ENCODE results near the gene LCP2.

The LCP2 gene

GRCh38 chr5:170315154-170315553, 17.6 kb upstream of the LCP2 start:
- no peak for DNase-seq (ENCODE audit: low read depth)

DNA sequence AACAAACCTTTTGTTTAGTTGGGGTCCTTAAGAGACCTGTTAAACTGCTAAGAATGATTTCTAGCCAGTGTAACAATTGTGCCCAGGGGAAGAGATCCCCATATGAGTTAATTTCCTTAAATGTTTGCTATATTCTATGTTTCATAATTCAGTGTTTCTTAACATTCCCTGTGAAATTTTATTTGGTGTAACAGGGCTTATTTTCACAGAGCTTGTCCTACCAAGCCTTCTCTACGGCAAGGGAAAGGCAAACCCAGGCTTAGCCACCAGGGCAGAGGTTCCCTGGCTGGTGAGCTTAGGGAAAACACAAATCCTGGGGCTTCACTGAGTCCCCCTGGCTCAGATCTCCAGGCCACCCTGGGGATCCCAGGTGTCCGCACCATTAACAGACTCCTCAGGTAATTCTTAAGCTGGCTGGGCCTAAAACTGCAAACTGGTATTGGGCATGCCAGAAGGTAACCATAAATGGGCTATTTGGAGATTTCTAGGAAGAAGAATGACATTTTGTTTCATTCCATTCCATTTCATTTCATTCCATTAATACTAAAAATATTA, 17.0 kb upstream of the LCP2 start:
- no peak for DNase-seq (ENCODE audit: low read depth)

DNA sequence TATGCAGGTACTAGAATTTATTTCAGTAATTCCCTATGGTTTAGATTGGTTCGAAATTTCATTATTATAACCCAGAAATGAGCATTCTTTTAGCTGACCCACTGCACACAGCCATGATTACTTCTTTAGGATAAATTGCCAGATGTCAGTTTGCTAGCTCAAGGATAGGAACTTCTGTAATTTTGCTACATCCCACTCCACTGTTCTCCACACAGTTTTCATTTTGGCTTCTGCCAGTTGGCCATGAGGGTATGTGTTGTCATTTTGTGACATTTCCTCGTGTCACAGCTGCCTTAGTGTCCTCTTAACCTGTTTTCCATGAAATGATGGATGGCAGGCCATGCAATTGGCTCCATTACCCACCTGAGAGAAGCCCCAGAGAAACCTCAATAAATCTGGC, 16.2 kb upstream of the LCP2 start:
- DNase-seq (ENCODE audit: low read depth), result no peak

DNA sequence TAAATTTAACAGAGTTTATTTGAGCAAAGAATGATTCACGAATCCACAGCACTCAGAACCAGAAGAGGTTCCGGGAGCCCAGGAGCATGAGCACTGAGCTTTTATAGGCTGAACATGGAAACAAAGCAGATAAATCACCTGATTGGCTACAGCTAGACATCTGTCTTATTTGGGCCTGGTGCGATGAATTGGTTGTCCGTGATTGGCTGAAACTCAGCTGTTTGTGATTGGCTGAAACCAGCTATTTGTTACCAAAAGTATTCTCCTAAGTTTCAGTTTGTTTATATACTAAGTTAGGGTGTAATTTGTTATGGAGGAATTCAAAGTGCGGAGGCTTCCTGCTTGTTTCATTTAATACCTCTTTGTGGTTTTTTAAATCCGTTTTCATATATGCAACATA, 15.8 kb upstream of the LCP2 start:
- no peak for DNase-seq (ENCODE audit: low read depth)

DNA sequence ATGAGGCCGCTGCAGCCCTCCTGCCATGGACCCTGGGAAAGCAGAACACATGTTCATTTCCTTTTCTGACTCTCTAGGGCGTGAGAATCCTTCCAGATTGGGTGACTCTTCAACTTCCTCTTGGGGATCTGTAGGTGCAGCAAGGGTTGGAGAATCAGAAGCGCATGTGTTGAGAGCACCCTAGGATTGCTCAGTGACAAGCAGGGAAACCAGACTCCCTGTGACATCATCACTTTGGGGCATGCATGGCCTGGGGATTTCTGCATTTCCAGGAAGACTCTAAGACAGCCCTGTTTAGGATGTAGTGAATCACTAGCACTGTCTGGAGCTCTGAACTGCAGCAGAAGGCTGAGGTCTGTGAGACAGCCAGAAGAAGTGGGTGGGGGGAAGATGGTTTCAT, 15.1 kb upstream of the LCP2 start:
- DNase-seq (ENCODE audit: low read depth), result no peak

- no peak for DNase-seq (ENCODE audit: low read depth)
These were observed 14.7 kb upstream of the LCP2 start for GRCh38 chr5:170312301-170312595.

DNA sequence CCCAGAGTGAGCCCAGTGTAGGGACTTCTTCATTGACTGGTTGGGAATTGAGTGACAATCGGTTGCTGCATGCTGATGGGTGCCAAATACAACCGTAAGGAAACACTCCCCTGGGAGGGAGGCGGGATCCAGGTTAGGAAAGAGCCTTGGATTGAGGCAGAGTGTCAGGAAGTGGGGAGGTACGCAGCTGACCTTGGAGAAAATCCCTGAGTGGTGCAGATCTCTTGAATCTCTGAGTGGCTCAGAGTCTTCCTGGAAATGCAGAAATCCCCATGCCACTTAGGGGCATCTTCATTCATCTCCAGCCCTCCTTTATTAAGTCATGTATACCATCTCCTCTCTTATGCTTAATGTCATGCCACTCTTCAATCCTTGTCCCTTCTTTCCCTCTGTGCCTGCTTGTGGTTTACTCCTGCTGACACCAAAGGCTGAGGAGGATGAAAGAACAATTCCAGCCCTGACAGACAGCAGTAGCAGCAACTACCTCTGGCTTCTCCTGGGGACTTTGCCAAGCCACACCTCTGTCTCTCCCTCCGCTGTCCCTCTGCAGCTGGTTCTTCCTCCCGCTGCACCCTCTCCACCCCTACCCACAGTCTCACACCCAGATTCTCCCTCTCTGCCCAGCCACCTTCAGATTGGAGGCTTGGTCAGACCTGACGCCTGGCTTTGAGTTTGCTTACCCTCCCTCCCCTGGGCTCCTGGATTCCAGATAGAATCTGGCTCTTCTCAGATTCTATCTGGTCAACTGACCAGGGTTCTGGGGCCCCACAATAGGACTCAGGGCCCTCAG, 14.1 kb upstream of the LCP2 start:
- no peak for DNase-seq (ENCODE audit: low read depth)

DNA sequence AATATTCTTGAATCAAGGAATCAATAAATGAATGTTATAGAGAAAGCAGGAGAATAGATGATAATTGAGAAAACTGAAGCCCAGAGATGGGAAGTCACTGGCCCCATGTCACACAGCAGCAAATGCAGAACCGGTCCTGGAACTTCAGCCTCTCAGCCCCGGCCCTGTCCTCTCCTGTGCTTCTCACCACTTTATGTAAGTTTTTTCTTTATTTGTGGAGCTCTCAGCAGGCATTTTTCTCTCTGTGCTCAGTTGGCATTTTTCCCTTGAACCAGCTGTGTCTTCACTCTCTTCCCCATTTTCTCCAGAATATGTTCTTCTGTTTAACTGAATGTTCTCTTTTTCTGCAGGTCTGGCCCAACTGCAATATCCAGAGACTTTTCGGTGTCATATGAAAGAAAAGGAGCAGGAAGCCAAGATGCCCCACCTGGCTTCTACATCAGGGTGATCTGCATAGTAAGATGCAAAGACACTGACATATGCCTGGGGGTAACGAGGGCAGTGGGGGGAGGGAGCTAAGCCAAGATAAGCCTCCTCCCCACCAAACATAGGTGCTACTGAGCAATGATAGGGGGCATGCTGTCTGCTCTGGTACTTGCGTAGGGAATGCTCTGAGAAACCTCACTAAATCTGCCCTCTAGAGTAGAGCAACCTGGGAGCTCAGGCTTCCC, 12.8 kb upstream of the LCP2 start:
- DNase-seq (ENCODE audit: low read depth), result no peak

DNA sequence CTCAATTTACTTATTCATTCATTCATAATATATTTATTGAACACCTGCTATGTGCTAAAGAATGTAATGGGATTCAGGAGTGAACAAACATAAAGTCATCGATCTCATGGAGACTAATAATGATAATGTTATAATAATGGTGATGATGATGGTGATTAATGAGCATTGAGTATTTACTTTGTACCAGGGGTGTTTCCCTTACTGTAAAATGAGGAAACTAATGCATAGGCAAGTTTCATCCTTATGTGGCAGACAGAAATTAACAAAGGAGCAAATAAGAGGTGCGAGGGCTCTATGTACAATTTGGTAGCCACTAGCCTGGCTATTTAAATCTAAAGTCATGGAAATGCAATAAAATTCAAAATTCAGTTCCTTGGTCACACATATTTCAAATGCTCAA, 11.1 kb upstream of the LCP2 start:
- DNase-seq (ENCODE audit: low read depth), result no peak

DNA sequence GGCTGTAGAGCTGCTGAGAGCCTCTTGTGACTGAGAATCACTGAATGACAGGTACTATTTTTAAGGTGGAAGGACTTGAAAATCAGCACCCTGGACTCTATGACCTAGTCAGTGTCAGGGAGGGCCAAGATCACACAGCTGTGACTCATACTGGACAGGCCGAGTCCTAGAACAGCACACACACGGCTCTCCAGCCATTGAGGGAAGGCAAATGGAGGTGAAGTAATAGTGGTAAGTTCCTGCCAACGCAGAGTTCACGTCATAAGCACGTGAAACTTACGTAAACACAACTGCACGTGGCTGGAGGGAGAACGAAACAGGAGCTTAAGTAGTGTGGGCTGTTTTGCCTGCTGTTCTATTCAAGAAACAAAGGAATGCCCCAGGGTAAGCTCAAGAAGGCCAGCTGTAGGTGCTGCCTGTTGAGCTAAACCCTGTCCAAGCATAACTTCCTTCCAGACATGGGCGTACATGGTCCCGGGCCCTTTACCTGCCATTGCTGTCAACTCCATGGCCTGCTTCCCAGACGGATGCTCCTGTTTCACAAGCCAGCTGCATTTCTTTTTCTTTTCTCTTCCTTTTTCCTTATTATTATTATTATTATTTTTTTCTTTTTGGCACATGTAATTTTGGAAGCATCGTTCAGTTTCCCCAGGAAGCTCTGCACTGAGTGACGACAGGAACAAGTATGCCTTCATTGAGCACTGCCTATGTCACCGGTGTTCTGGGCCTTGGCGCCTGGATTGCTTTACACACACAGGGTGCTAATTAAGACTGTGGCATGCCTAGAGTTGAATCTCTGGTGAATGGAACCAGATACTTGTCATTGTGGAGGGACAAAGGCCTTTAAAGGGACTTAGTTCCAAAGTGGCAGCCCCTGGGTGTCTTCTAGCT, 10.2 kb upstream of the LCP2 start:
- DNase-seq (ENCODE audit: low read depth), result no peak

DNA sequence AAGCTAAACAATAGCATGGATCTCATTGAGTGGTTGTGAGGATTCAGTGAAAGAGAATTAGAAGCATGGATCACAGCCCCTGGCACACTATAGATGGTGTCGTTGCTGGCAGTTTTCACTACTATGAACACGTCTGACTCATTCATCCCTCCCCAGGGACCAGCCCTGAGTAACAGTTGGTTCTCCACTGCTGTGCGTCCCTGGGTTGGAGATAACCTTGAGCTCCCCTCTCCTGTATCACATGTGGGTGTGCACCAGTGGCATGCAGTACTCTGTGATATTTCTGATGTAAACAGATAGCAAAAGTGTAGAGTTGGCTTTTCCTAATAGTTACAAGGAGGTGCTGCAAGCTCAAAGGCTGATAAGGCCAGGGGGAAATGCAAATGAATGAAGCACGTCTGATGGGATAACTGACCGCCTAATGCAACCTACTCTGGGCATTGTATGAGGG, 8.8 kb upstream of the LCP2 start:
- DNase-seq (ENCODE audit: low read depth), result no peak

- no peak for DNase-seq (ENCODE audit: low read depth)
These were observed 8.1 kb upstream of the LCP2 start for GRCh38 chr5:170305646-170306025.

GRCh38 chr5:170305016-170305645, 7.6 kb upstream of the LCP2 start:
- no peak for DNase-seq (ENCODE audit: low read depth)

GRCh38 chr5:170303549-170303948, 6.0 kb upstream of the LCP2 start:
- DNase-seq (ENCODE audit: low read depth), result no peak

- DNase-seq (ENCODE audit: low read depth), result no peak
These were observed 5.3 kb upstream of the LCP2 start for GRCh38 chr5:170302653-170303501.

- DNase-seq (ENCODE audit: low read depth), result no peak
These were observed 4.5 kb upstream of the LCP2 start for GRCh38 chr5:170301981-170302652.

- no peak for DNase-seq (ENCODE audit: low read depth)
These were observed 3.6 kb upstream of the LCP2 start for GRCh38 chr5:170301149-170301548.

GRCh38 chr5:170300361-170301013, 2.9 kb upstream of the LCP2 start:
- DNase-seq (ENCODE audit: low read depth), result no peak

- DNase-seq (ENCODE audit: low read depth), result no peak
These were observed 515 bp downstream of the LCP2 start for GRCh38 chr5:170296935-170297588.
